SU-DHL-6 (cell line): ENCODE data around the gene KIAA0319L.
"Not testable (repeated sequence)": the region's sequence is repeated elsewhere in the genome, so short reads cannot be mapped to it uniquely, and the experiment has no call there.

ENCODE experiments used
- H2AFZ ChIP-seq: fragments of 200-600 bp; sonication (generic); 2 replicates; pipeline ENCODE4 v1.6.1; 2014; ENCODE audit warnings: low read depth, mild to moderate bottlenecking, moderate library complexity, mixed read lengths, antibody characterized with exemption, low read length; ENCODE audit not compliant: severe bottlenecking
- H3F3A ChIP-seq: fragments of 200-600 bp; shearing (Covaris generic); 2 replicates; pipeline ENCODE4 v1.6.0; 2016; ENCODE audit warnings: antibody characterized with exemption, mild to moderate bottlenecking; ENCODE audit not compliant: insufficient read depth
- H3K27ac ChIP-seq: fragments of 200-600 bp; sonication (generic); 2 replicates; pipeline ENCODE4 v1.5.1; 2016; ENCODE audit warnings: low read depth, mild to moderate bottlenecking, low read length, moderate library complexity, mixed read lengths
- H3K27me3 ChIP-seq: fragments of 200-600 bp; sonication (generic), shearing (Covaris generic); 2 replicates; pipeline ENCODE4 v1.6.0; 2014; ENCODE audit warnings: mild to moderate bottlenecking, low read length
- H3K36me3 ChIP-seq: fragments of 200-600 bp; sonication (generic); 2 replicates; pipeline ENCODE4 v1.6.1; 2014; ENCODE audit warnings: mild to moderate bottlenecking, low read length, mixed read lengths
- H3K4me2 ChIP-seq: fragments of 300-600, 200-600 bp; shearing (Covaris generic), sonication (generic); 2 replicates; pipeline ENCODE4 v1.6.0; 2014; ENCODE audit warnings: low read length, low read depth, mild to moderate bottlenecking; ENCODE audit not compliant: poor library complexity, severe bottlenecking
- H3K4me3 ChIP-seq: fragments of 200-600 bp; sonication (generic); 2 replicates; pipeline ENCODE4 v1.5.1; 2014; ENCODE audit warnings: antibody characterized with exemption, low read length, mild to moderate bottlenecking, mixed read lengths; ENCODE audit not compliant: insufficient read depth, poor library complexity, severe bottlenecking
- H3K79me2 ChIP-seq: fragments of 200-600 bp; sonication (generic); 2 replicates; pipeline ENCODE4 v1.6.1; 2014; ENCODE audit warnings: mild to moderate bottlenecking, low read length, moderate library complexity; ENCODE audit not compliant: insufficient read depth
- H3K9ac ChIP-seq: fragments of 200-600 bp; sonication (generic); 2 replicates; pipeline ENCODE4 v1.7.0; 2014; ENCODE audit warnings: mild to moderate bottlenecking, low read length
- H3K9me2 ChIP-seq: fragments of 200-600 bp; sonication (generic); replicated peaks from 2 replicates; pipeline ENCODE4 v1.6.1; 2014; ENCODE audit warnings: low read length; ENCODE audit not compliant: insufficient read depth
- H3K9me3 ChIP-seq: fragments of 200-600 bp; sonication (generic); 2 replicates; pipeline ENCODE4 v1.6.1; 2014; ENCODE audit warnings: low read length, mixed read lengths; ENCODE audit not compliant: insufficient read depth
- H4K20me1 ChIP-seq: fragments of 200-600 bp; sonication (generic); 2 replicates; pipeline ENCODE4 v1.6.1; 2014; ENCODE audit warnings: low read depth, mild to moderate bottlenecking, antibody characterized with exemption, low read length, moderate library complexity, mixed read lengths
- CTCF ChIP-seq: fragments of 200-600 bp; sonication (generic); IDR thresholded peaks from one replicate; pipeline ENCODE4 v1.5.1; 2017; ENCODE audit warnings: antibody characterized with exemption, mild to moderate bottlenecking, low read length, moderate library complexity; ENCODE audit not compliant: insufficient read depth, poor library complexity, severe bottlenecking
- EZH2phosphoT487 ChIP-seq: fragments of 200-600 bp; sonication (generic), shearing (Covaris generic); conservative IDR thresholded peaks from 2 replicates; pipeline ENCODE4 v1.6.1; 2018; ENCODE audit warnings: mild to moderate bottlenecking, antibody characterized with exemption, low read length, moderate library complexity, mixed read lengths

The KIAA0319L gene

GRCh38 chr1:35477870-35478269, 79.3 kb downstream of the KIAA0319L start:
- Histone ChIP-seq H3F3A (no peaks in the 10 kb centered on the region), H3K79me2 (no peaks in the 10 kb centered on the region), H3K4me3 (no peak overlapping the region), H3K27ac (no peak overlapping the region), H3K36me3 (0 out of 2 replicates have a peak, but pooled peaks cover 5% of the 10 kb centered on the region), H3K9me3 (no peaks in the 10 kb centered on the region), H3K27me3 (no peaks in the 10 kb centered on the region), H3K9ac (no peak overlapping the region), H4K20me1 (no peaks in the 10 kb centered on the region), H3K4me2 (no peak overlapping the region), H3K9me2 (no peaks in the 10 kb centered on the region), H2AFZ (no peak overlapping the region)
- TF ChIP-seq CTCF (no peak), EZH2phosphoT487 (no peak)

- TF ChIP-seq CTCF (no peak), EZH2phosphoT487 (no peak)
- no peaks in the 10 kb centered on the region for H3F3A ChIP-seq
- no peaks in the 10 kb centered on the region for H3K9me2 ChIP-seq
- H3K27me3 ChIP-seq: no peaks in the 10 kb centered on the region
- H3K36me3 ChIP-seq: 0 out of 2 replicates have a peak, but pooled peaks cover 5% of the 10 kb centered on the region
- no peaks in the 10 kb centered on the region for H3K9me3 ChIP-seq
- no peaks in the 10 kb centered on the region for H4K20me1 ChIP-seq
- no peak overlapping the region for H3K9ac ChIP-seq
- H3K27ac ChIP-seq: no peak overlapping the region
- H3K4me3 ChIP-seq: no peak overlapping the region
- H3K79me2 ChIP-seq: no peaks in the 10 kb centered on the region
- H3K4me2 ChIP-seq: no peak overlapping the region
- H2AFZ ChIP-seq: no peak overlapping the region
Measured at GRCh38 chr1:35475856-35476674, 81.1 kb downstream of the KIAA0319L start.

GRCh38 chr1:35475356-35475755, 81.8 kb downstream of the KIAA0319L start:
- Histone ChIP-seq H4K20me1 (no peaks in the 10 kb centered on the region), H2AFZ (no peak overlapping the region), H3K36me3 (0 out of 2 replicates have a peak, but pooled peaks cover 5% of the 10 kb centered on the region), H3K4me2 (no peak overlapping the region), H3K9me3 (no peaks in the 10 kb centered on the region), H3F3A (no peaks in the 10 kb centered on the region), H3K27me3 (no peaks in the 10 kb centered on the region), H3K79me2 (no peaks in the 10 kb centered on the region), H3K9me2 (no peaks in the 10 kb centered on the region), H3K4me3 (no peak overlapping the region), H3K27ac (no peak overlapping the region), H3K9ac (no peak overlapping the region)
- TF ChIP-seq EZH2phosphoT487 (no peak), CTCF (no peak)

GRCh38 chr1:35473216-35473615, 84.0 kb downstream of the KIAA0319L start:
- H3K9me3 ChIP-seq, H3F3A ChIP-seq, H3K36me3 ChIP-seq, H2AFZ ChIP-seq, H3K4me2 ChIP-seq, H3K27me3 ChIP-seq, H3K4me3 ChIP-seq, H4K20me1 ChIP-seq, H3K79me2 ChIP-seq, H3K9ac ChIP-seq, H3K9me2 ChIP-seq, H3K27ac ChIP-seq: not testable (repeated sequence)
